Measurements from ENCODE around the gene CEP112. TPM values are rescaled to one million over a fixed set of nuclear protein-coding genes. Genes with fewer than 3 reads are reported as not detected.
A peak's percentile ranks its signal among the peaks of the same experiment; 100 is the strongest.

The CEP112 gene
- total RNA-seq, 6 donors from 2014 or later: 14.3 to 70.2 (median 31.0) TPM

DNA sequence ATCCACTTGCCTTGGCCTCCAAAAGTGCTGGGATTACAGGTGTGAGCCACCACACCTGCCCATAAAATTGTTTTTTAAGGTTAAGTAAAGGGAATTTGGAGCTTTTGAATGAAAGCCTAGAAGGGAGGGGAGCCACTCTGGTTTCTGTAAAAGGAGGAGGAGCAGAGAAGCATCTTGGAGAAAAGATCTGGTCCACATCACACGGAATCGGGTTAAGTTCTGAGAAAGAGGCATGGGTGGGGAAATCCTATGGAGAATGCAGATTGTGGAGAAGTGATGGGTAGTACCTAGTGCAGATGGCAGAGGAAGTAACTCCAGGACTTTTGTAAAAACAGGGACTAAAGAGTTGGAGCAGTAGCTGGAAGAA, 18.3 kb upstream of the CEP112 start:
- DNase-seq (no peak), ATAC-seq (ENCODE audit: low FRiP score in 2 of 2) (no peak)
- no peak overlapping the region for H3K27ac ChIP-seq
- 86 to 88% methylated on average over 2 of the region's 2 CpGs for WGBS, 2 donors
- H3K4me1 ChIP-seq: no peaks in the 10 kb centered on the region
- H3K36me3 ChIP-seq: no peaks in the 10 kb centered on the region
- H3K4me3 ChIP-seq: no peak overlapping the region
- TF ChIP-seq POLR2A (IDR thresholded peaks at IDR 0.05) (no peak), POLR2AphosphoS5 (IDR thresholded peaks at IDR 0.05) (no peak), EP300 (IDR thresholded peaks at IDR 0.05) (no peak)
- TF ChIP-seq, protein P1, sequence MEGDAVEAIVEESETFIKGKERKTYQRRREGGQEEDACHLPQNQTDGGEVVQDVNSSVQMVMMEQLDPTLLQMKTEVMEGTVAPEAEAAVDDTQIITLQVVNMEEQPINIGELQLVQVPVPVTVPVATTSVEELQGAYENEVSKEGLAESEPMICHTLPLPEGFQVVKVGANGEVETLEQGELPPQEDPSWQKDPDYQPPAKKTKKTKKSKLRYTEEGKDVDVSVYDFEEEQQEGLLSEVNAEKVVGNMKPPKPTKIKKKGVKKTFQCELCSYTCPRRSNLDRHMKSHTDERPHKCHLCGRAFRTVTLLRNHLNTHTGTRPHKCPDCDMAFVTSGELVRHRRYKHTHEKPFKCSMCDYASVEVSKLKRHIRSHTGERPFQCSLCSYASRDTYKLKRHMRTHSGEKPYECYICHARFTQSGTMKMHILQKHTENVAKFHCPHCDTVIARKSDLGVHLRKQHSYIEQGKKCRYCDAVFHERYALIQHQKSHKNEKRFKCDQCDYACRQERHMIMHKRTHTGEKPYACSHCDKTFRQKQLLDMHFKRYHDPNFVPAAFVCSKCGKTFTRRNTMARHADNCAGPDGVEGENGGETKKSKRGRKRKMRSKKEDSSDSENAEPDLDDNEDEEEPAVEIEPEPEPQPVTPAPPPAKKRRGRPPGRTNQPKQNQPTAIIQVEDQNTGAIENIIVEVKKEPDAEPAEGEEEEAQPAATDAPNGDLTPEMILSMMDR (IDR thresholded peaks at IDR 0.05): no peak
- no peaks in the 10 kb centered on the region for H3K9me3 ChIP-seq
- no peaks in the 10 kb centered on the region for H3K27me3 ChIP-seq

DNA sequence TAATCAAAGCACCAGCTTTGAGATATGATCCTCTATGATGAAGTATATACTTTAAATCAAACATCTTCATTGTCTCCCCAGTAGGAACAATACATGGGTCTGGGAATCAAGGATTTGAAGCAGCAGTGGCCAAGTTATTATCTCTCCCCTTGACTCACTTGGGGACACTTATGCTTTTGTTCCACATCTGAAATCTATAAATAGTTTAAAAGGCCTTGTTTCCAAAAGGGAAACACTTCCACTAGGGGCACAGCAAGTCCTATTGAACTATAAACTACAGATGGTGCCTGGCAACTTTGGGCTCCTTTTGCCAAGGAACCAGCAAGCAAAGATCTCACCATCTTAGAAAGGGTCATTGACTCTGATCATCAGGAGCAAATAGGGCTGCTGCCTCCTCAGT, 16.0 kb upstream of the CEP112 start:
- DNase-seq: no peak
- no peak for ATAC-seq (ENCODE audit: low FRiP score in 2 of 2)
- Histone ChIP-seq H3K27me3 (no peaks in the 10 kb centered on the region), H3K27ac (no peak overlapping the region), H3K9me3 (no peaks in the 10 kb centered on the region), H3K4me3 (no peak overlapping the region), H3K36me3 (no peaks in the 10 kb centered on the region), H3K4me1 (no peaks in the 10 kb centered on the region)
- TF ChIP-seq POLR2AphosphoS5 (IDR thresholded peaks at IDR 0.05) (no peak), EP300 (IDR thresholded peaks at IDR 0.05) (no peak), POLR2A (IDR thresholded peaks at IDR 0.05) (no peak)
- TF ChIP-seq, protein P1 (IDR thresholded peaks at IDR 0.05): no peak

- TF ChIP-seq POLR2AphosphoS5 (IDR thresholded peaks at IDR 0.05): no peak
- TF ChIP-seq, protein P1 (IDR thresholded peaks at IDR 0.05): no peak
- TF ChIP-seq POLR2A (IDR thresholded peaks at IDR 0.05): no peak
Measured at GRCh38 chr17:66203274-66204015, 11.5 kb upstream of the CEP112 start.

GRCh38 chr17:66200685-66201092, 8.8 kb upstream of the CEP112 start:
- H3K4me3 ChIP-seq: no peak overlapping the region
- DNase-seq (peak in 1 of 2 donors; percentile 55), ATAC-seq (ENCODE audit: low FRiP score in 2 of 2) (peak; percentile 45 to 73)
- H3K27me3 ChIP-seq: no peaks in the 10 kb centered on the region
- 3 to 7% methylated on average over 3 of the region's 3 CpGs for WGBS, 2 donors
- H3K4me1 ChIP-seq: no peaks in the 10 kb centered on the region
- H3K9me3 ChIP-seq: no peaks in the 10 kb centered on the region
- H3K36me3 ChIP-seq: no peaks in the 10 kb centered on the region
- TF ChIP-seq POLR2A (IDR thresholded peaks at IDR 0.05): no peak
- TF ChIP-seq, protein P1 (IDR thresholded peaks at IDR 0.05): peak in 5 of 6 experiments; percentile 38 to 69 (median 62)
- H3K27ac ChIP-seq: no peak overlapping the region

More at GRCh38 chr17:66203274-66204015, 11.5 kb upstream of the CEP112 start:
- Histone ChIP-seq H3K27me3 (no peaks in the 10 kb centered on the region), H3K4me3 (no peak overlapping the region), H3K27ac (no peak overlapping the region), H3K4me1 (no peaks in the 10 kb centered on the region), H3K36me3 (no peaks in the 10 kb centered on the region), H3K9me3 (no peaks in the 10 kb centered on the region)
- DNase-seq (no peak), ATAC-seq (ENCODE audit: low FRiP score in 2 of 2) (peak in 1 of 2 donors; percentile 12)
- 80 to 88% methylated on average over 8 of the region's 8 CpGs for WGBS, 2 donors

- no peaks in the 10 kb centered on the region for H3K27me3 ChIP-seq
- H3K4me1 ChIP-seq: no peaks in the 10 kb centered on the region
- H3K27ac ChIP-seq: no peak overlapping the region
- H3K9me3 ChIP-seq: no peaks in the 10 kb centered on the region
- whole genome bisulfite sequencing, 2 donors: 97 to 98% methylated on average over 8 of the region's 8 CpGs
- no peak for ATAC-seq (ENCODE audit: low FRiP score in 2 of 2)
- H3K36me3 ChIP-seq: no peaks in the 10 kb centered on the region
- DNase-seq: no peak
- H3K4me3 ChIP-seq: no peak overlapping the region
- no peak for TF ChIP-seq POLR2A (IDR thresholded peaks at IDR 0.05)
- TF ChIP-seq, protein P1 (IDR thresholded peaks at IDR 0.05): no peak
Measured at GRCh38 chr17:66198242-66198641, 6.3 kb upstream of the CEP112 start.
